Measurements from ENCODE around the gene UCMA.

The UCMA gene

DNA sequence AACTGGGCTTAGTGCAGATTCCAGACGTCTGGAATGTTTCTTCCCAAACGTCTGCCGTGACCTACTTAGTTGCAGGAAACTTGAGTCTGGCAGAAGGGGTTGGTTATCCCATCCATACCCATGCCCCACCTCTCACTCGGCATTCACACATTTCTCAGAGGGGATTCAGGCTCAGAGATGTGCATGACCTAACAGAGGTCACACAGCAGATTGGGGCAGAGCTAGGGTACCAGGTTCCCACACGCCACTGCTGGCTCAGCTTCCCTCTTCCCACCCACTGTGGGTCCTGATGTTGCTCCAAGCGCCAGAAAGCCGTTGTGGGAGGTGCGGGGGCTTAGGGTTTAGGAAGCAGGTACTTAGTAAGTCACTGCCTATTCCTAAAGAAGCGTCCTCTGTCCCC is 3.0 kb downstream of the UCMA start:
- no peaks in the 10 kb centered on the region for H3K36me3 Mint-ChIP-seq (ENCODE audit: low read depth)
- no peak for DNase-seq
- H3K4me1 Mint-ChIP-seq: peaks cover 8% of the 10 kb centered on the region
- H3K9me3 Mint-ChIP-seq: no peaks in the 10 kb centered on the region
- H3K27me3 Mint-ChIP-seq (ENCODE audit: low read depth, poor library complexity): peaks cover 11% of the 10 kb centered on the region
- H3K4me3 Mint-ChIP-seq: no peak overlapping the region
- H3K27ac Mint-ChIP-seq: no peak overlapping the region
- TF ChIP-seq CTCF (IDR thresholded peaks at IDR 0.05): no peak

- Mint-ChIP-seq H3K9me3 (no peaks in the 10 kb centered on the region), H3K4me3 (no peak overlapping the region), H3K36me3 (ENCODE audit: low read depth) (no peaks in the 10 kb centered on the region), H3K4me1 (no peaks in the 10 kb centered on the region), H3K27me3 (ENCODE audit: low read depth, poor library complexity) (peaks cover 6% of the 10 kb centered on the region), H3K27ac (no peak overlapping the region)
- TF ChIP-seq CTCF (IDR thresholded peaks at IDR 0.05): no peak
- no peak for DNase-seq
These were observed 7.1 kb downstream of the UCMA start for GRCh38 chr10:13227031-13227430.

DNA sequence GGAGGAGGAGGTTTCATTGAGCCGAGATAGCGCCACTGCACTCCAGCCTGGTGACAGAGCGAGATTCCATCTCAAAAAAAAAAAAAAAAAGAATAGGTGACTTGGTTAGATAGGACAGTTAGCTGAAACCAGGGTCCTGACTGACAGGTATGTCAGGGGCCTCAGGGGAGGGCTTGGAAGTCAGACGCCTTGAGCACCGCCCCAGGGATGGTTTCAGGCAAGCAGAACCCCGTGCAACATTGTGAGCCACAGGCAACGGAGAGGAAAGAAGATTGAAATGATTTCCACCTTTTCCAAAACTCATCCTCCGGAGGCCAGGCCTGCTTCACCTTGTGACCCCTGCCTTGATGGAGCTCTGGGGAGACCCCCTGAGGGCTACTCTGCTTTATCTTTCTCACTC is 8.6 kb downstream of the UCMA start:
- TF ChIP-seq CTCF (IDR thresholded peaks at IDR 0.05): no peak
- Mint-ChIP-seq H3K27me3 (ENCODE audit: low read depth, poor library complexity) (peaks cover 3% of the 10 kb centered on the region), H3K36me3 (ENCODE audit: low read depth) (no peaks in the 10 kb centered on the region), H3K9me3 (no peaks in the 10 kb centered on the region), H3K4me3 (no peak overlapping the region), H3K27ac (no peak overlapping the region), H3K4me1 (no peaks in the 10 kb centered on the region)
- no peak for DNase-seq

DNA sequence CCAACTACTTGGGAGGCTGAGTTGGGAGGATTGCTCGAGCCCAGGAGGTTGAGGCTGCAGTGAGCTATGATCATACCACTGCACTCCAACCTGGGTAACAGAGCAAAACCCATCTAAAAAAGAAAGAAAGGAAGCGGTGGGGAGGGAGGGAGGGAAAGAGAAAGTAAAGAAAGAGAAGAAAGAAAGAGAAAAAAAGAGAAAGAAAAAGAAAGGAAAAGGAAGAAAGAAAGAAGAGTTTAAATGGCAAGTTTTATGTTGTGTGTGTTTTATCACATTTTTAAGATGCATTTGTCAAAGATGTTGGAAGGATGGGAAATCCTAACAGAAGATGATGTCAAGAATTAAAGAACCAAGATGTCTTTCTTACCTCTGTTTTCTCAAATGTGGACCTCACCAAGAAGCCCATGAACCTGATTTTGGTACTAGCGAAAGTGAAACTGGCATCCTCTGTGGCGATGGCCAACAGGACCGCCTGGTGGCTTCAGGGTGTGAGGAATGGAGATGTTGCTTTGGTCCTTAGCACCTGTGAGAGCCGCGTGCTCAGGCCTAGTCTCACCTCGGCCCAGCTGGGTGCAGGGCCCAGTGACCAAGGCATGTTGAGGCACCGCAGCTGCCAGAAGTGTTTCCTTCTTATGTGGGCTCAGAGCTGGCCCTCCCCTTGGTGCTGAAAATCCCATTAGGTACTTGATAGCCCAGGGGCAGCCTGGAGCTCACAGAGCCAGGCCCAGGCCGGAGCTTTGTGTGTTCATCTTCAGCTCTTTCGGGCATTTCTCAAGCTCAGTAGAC is 9.8 kb downstream of the UCMA start:
- peak; percentile 15 for DNase-seq

DNA sequence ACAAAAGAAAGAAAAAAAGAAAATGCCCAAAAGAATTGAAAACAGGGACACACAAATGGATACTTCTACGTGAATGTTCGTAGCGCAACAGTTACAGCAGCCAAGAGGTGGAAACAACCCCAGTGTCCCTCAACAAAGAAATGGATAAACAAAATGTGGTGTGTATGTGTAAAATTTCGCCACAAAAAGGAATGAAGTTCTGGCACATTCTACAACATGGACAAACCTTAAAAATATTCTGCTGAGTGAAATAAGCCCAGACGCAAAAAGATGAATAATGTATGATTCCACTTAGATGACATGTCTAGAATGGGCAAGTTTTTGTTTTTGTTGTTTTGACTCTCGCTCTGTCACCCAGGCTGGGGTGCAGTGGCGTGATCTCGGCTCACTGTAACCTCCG is 10.9 kb downstream of the UCMA start:
- no peak for DNase-seq
- no peak for TF ChIP-seq CTCF (IDR thresholded peaks at IDR 0.05)
- no peak overlapping the region for H3K4me3 Mint-ChIP-seq
- peaks cover 10% of the 10 kb centered on the region for H3K9me3 Mint-ChIP-seq
- no peak overlapping the region for H3K27ac Mint-ChIP-seq
- H3K27me3 Mint-ChIP-seq (ENCODE audit: low read depth, poor library complexity): no peaks in the 10 kb centered on the region
- H3K36me3 Mint-ChIP-seq (ENCODE audit: low read depth): peaks cover 5% of the 10 kb centered on the region
- H3K4me1 Mint-ChIP-seq: no peaks in the 10 kb centered on the region

More for the DNA sequence above, 9.8 kb downstream of the UCMA start:
- Mint-ChIP-seq H3K4me3 (no peak overlapping the region), H3K27me3 (ENCODE audit: low read depth, poor library complexity) (no peaks in the 10 kb centered on the region), H3K36me3 (ENCODE audit: low read depth) (peaks cover 2% of the 10 kb centered on the region), H3K4me1 (no peaks in the 10 kb centered on the region), H3K9me3 (peaks cover 5% of the 10 kb centered on the region), H3K27ac (no peak overlapping the region)
- TF ChIP-seq CTCF (IDR thresholded peaks at IDR 0.05): no peak

DNA sequence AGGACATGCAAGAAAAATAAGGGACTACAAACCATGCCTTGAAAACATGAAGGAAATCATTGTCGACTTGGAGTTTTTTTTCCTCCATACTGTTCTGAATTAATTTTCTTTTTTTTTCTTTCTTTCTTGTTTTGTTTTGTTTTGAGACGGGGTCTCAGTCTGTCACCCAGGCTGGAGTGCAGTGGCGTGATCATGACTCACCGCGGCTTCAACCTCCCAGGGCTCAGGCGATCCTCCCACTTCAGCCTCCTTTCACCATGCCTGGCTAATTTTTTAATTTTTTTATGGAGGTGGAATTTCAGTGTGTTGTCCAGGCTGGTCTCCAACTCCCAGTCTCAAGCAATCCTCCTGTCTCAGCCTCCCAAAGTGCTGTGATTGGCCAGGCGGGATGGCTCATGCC is 11.6 kb downstream of the UCMA start:
- peaks cover 10% of the 10 kb centered on the region for H3K9me3 Mint-ChIP-seq
- no peak overlapping the region for H3K4me3 Mint-ChIP-seq
- TF ChIP-seq CTCF (IDR thresholded peaks at IDR 0.05): no peak
- no peak for DNase-seq
- H3K27me3 Mint-ChIP-seq (ENCODE audit: low read depth, poor library complexity): no peaks in the 10 kb centered on the region
- no peaks in the 10 kb centered on the region for H3K4me1 Mint-ChIP-seq
- no peak overlapping the region for H3K27ac Mint-ChIP-seq
- H3K36me3 Mint-ChIP-seq (ENCODE audit: low read depth): peaks cover 5% of the 10 kb centered on the region
